ENCODE data around the gene RGS7.

The RGS7 gene

GRCh38 chr1:240843798-240844197 is 513.2 kb downstream of the RGS7 start:
- no peak for TF ChIP-seq CTCF (IDR thresholded peaks at IDR 0.05; ENCODE audit: low read depth, low read length)
- no peak for DNase-seq (ENCODE audit: extremely low read depth, low read depth)

GRCh38 chr1:240836271-240836670 is 520.7 kb downstream of the RGS7 start:
- no peak for TF ChIP-seq CTCF (IDR thresholded peaks at IDR 0.05; ENCODE audit: low read depth, low read length)
- DNase-seq (ENCODE audit: extremely low read depth, low read depth): no peak

GRCh38 chr1:240835291-240835690 is 521.7 kb downstream of the RGS7 start:
- no peak for DNase-seq (ENCODE audit: extremely low read depth, low read depth)
- no peak for TF ChIP-seq CTCF (IDR thresholded peaks at IDR 0.05; ENCODE audit: low read depth, low read length)

- no peak for TF ChIP-seq CTCF (IDR thresholded peaks at IDR 0.05; ENCODE audit: low read depth, low read length)
- DNase-seq (ENCODE audit: extremely low read depth, low read depth): no peak
These were observed 523.9 kb downstream of the RGS7 start for GRCh38 chr1:240833075-240833474.

- DNase-seq (ENCODE audit: extremely low read depth, low read depth): no peak
- TF ChIP-seq CTCF (IDR thresholded peaks at IDR 0.05; ENCODE audit: low read depth, low read length): no peak
These were observed 525.1 kb downstream of the RGS7 start for GRCh38 chr1:240831922-240832321.

- DNase-seq (ENCODE audit: extremely low read depth, low read depth): peak; percentile 55
- TF ChIP-seq CTCF (IDR thresholded peaks at IDR 0.05; ENCODE audit: low read depth, low read length): no peak
These were observed 525.8 kb downstream of the RGS7 start for GRCh38 chr1:240831191-240831631.

GRCh38 chr1:240829487-240829886 is 527.5 kb downstream of the RGS7 start:
- no peak for DNase-seq (ENCODE audit: extremely low read depth, low read depth)
- TF ChIP-seq CTCF (IDR thresholded peaks at IDR 0.05; ENCODE audit: low read depth, low read length): no peak
